ENCODE results near the gene RRAGD. TPM values are rescaled to one million over a fixed set of nuclear protein-coding genes. Genes with fewer than 3 reads are reported as not detected.
A peak's percentile ranks its signal among the peaks of the same experiment; 100 is the strongest.

Gene RRAGD
- total and polyA plus RNA-seq, 2 donors (not counting 1 experiment from before 2014, with no cell fraction given): 0.27 to 4.5 TPM

GRCh38 chr6:89375427-89376267 is 36.4 kb downstream of the RRAGD start:
- 57% methylated on average over 2 of the region's 6 CpGs for WGBS (ENCODE audit: insufficient coverage)
- TF ChIP-seq, protein P1, sequence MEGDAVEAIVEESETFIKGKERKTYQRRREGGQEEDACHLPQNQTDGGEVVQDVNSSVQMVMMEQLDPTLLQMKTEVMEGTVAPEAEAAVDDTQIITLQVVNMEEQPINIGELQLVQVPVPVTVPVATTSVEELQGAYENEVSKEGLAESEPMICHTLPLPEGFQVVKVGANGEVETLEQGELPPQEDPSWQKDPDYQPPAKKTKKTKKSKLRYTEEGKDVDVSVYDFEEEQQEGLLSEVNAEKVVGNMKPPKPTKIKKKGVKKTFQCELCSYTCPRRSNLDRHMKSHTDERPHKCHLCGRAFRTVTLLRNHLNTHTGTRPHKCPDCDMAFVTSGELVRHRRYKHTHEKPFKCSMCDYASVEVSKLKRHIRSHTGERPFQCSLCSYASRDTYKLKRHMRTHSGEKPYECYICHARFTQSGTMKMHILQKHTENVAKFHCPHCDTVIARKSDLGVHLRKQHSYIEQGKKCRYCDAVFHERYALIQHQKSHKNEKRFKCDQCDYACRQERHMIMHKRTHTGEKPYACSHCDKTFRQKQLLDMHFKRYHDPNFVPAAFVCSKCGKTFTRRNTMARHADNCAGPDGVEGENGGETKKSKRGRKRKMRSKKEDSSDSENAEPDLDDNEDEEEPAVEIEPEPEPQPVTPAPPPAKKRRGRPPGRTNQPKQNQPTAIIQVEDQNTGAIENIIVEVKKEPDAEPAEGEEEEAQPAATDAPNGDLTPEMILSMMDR (IDR thresholded peaks at IDR 0.05): peak; percentile 65
- no peak for TF ChIP-seq EZH2 (IDR thresholded peaks at IDR 0.05; ENCODE audit: borderline replicate concordance, insufficient read depth, low read depth, low read length, poor library complexity, severe bottlenecking)
- Mint-ChIP-seq H3K27ac (peak overlapping the region; percentile 63), H3K27me3 (no peaks in the 10 kb centered on the region), H3K9me3 (ENCODE audit: insufficient read depth) (no peaks in the 10 kb centered on the region), H3K4me1 (peaks cover 30% of the 10 kb centered on the region), H3K4me3 (no peak overlapping the region)
- Histone ChIP-seq H3K9me3 (ENCODE audit: control extremely low read depth in 1 of 3, control insufficient read depth in 2 of 3, insufficient read depth in 1 of 3, low read length in 2 of 3) (no peaks in the 10 kb centered on the region), H3K4me1 (ENCODE audit: control insufficient read depth in 2 of 2, insufficient read depth in 2 of 2, low read length in 2 of 2) (peaks cover 20 to 23% of the 10 kb centered on the region in 2 donors), H3K4me2 (replicated peaks; ENCODE audit: low read depth, low read length, poor library complexity, severe bottlenecking) (peak overlapping the region; percentile 17), H3K36me3 (replicated peaks in 1 of 2; ENCODE audit: control extremely low read depth in 1 of 2, control insufficient read depth in 1 of 2, extremely low read depth in 1 of 2, insufficient read depth in 2 of 2, low read length in 1 of 2) (peaks cover 0 to 1% of the 10 kb centered on the region in 2 experiments), H3K4me3 (ENCODE audit: control extremely low read depth in 1 of 5, extremely low read depth in 1 of 5, insufficient read depth in 1 of 5, low read depth in 2 of 5, low read length in 4 of 5) (no peak overlapping the region), H2AFZ (ENCODE audit: insufficient read depth, low read depth, low read length, poor library complexity, severe bottlenecking) (no peak overlapping the region), H3K27ac (ENCODE audit: low read length in 2 of 2) (no peak overlapping the region), H3K79me2 (ENCODE audit: control insufficient read depth, insufficient read depth, low read length) (no peaks in the 10 kb centered on the region), H4K20me1 (ENCODE audit: control insufficient read depth, insufficient read depth, low read length, poor library complexity, severe bottlenecking) (no peaks in the 10 kb centered on the region), H3K9ac (ENCODE audit: low read length) (no peak overlapping the region), H3K27me3 (replicated peaks in 1 of 4; ENCODE audit: control extremely low read depth in 1 of 4, control insufficient read depth in 3 of 4, insufficient read depth in 4 of 4, low read length in 3 of 4) (no peaks in the 10 kb centered on the region)
- ATAC-seq (ENCODE audit: low read depth) (peak; percentile 74), DNase-seq (peak; percentile 82)
- ChIA-PET POLR2A (interaction anchor here (0.6 to 1.2 kb wide), 4 partner anchors 21 to 34 kb away, joined by 4 to 7 read pairs (median 5); partner anchors contain the start of gene UBE2J1), CTCF (interaction anchor here (0.8 to 8.1 kb wide), 13 partner anchors 9 to 412 kb away, joined by 3 to 70 read pairs (median 5); partner anchors contain the start of genes ANKRD6, RNGTT and UBE2J1)
- intact Hi-C loops (cut with micrococcal nuclease): loop anchor here (5.0 kb wide), 1 partner anchor 57 kb away; the partner anchor contains the start of gene ANKRD6

Data from B cell (primary cell).